Smooth muscle cell (in vitro differentiated cells): ENCODE data around the gene GALNT2. TPM values are rescaled to one million over a fixed set of nuclear protein-coding genes. Genes with fewer than 3 reads are reported as not detected.

ENCODE experiments used
- DNase-seq: peaks from one replicate; lab custom pipeline; 2025; ENCODE audit not compliant: unreplicated experiment; lab: John Stamatoyannopoulos, UW
- H2AFZ ChIP-seq: fragments of 200-600 bp; sonication (generic); 2 replicates; pipeline ENCODE4 v1.6.0; 2016; ENCODE audit warnings: antibody characterized with exemption, low read depth, mild to moderate bottlenecking
- H3F3A ChIP-seq: fragments of 200-600 bp; sonication (generic); 2 replicates; pipeline ENCODE4 v1.6.0; 2017; ENCODE audit warnings: antibody characterized with exemption, low read depth
- H3K27ac ChIP-seq: fragments of 200-600 bp; sonication (generic); 2 replicates; pipeline ENCODE4 v1.5.1; 2016; ENCODE audit warnings: low read depth, mild to moderate bottlenecking
- H3K27me3 ChIP-seq: fragments of 200-600 bp; sonication (generic); 2 replicates; pipeline ENCODE4 v1.6.1; 2016; ENCODE audit warnings: low read depth, mild to moderate bottlenecking
- H3K36me3 ChIP-seq: fragments of 200-600 bp; sonication (generic); 2 replicates; pipeline ENCODE4 v1.5.1; 2016; ENCODE audit warnings: low read depth
- H3K4me1 ChIP-seq: fragments of 200-600 bp; sonication (generic); 2 replicates; pipeline ENCODE4 v1.5.1; 2016; ENCODE audit warnings: low read depth
- H3K4me2 ChIP-seq: fragments of 200-600 bp; sonication (generic); 2 replicates; pipeline ENCODE4 v1.6.0; 2016; ENCODE audit warnings: mild to moderate bottlenecking
- H3K4me3 ChIP-seq: fragments of 200-600 bp; sonication (generic); 2 replicates; pipeline ENCODE4 v1.5.1; 2016; ENCODE audit warnings: mild to moderate bottlenecking
- H3K79me2 ChIP-seq: fragments of 200-600 bp; sonication (generic); 2 replicates; pipeline ENCODE4 v1.6.0; 2016; ENCODE audit warnings: low read depth, mild to moderate bottlenecking
- H3K9ac ChIP-seq: fragments of 200-600 bp; sonication (generic); 2 replicates; pipeline ENCODE4 v1.6.0; 2016; ENCODE audit warnings: low read depth
- H3K9me3 ChIP-seq: fragments of 200-600 bp; sonication (generic); replicated peaks from 2 replicates; pipeline ENCODE4 v1.5.1; 2016; ENCODE audit warnings: low read depth
- H4K20me1 ChIP-seq: fragments of 200-600 bp; sonication (generic); 2 replicates; pipeline ENCODE4 v1.6.0; 2016; ENCODE audit warnings: low read depth
- CTCF ChIP-seq: fragments of 200-600 bp; sonication (generic); IDR thresholded peaks from 2 replicates; pipeline ENCODE4 v1.5.1; 2017; ENCODE audit warnings: borderline replicate concordance, mild to moderate bottlenecking, antibody characterized with exemption; ENCODE audit not compliant: insufficient read depth, poor library complexity, severe bottlenecking
- WGBS: methylation state at CpG from one replicate; pipeline ENCODE4 v1.1.7; 2016; ENCODE audit warnings: low lambda C conversion rate; 5-methylcytosine and 5-hydroxymethylcytosine counted together
- polyA plus RNA-seq: library from polyadenylated mRNA; unstranded; fragments of >200 nt; fragmentation: Nextera tagmentation; extraction: Ambion mirVana; gene quantifications from 2 replicates; pipeline ENCODE4 v1.2.1, GENCODE V29; 2016
- total RNA-seq: library from RNA; depleted of rRNA; stranded (reverse); fragments of >200 nt; gene quantifications from 2 replicates; pipeline ENCODE4 v1.2.3, GENCODE V29; 2014

The GALNT2 gene
- total and polyA plus RNA-seq, 2 experiments from 2014 or later = 76.4 to 152 TPM

- H3K79me2 ChIP-seq = peaks cover 32% of the 10 kb centered on the region
- peaks cover 84% of the 10 kb centered on the region for H4K20me1 ChIP-seq
- H2AFZ ChIP-seq = no peak overlapping the region
- H3K9ac ChIP-seq = no peak overlapping the region
- no peak overlapping the region for H3K27ac ChIP-seq
- no peaks in the 10 kb centered on the region for H3K9me3 ChIP-seq
- DNase-seq = no peak
- no peak overlapping the region for H3K4me3 ChIP-seq
- no peak for TF ChIP-seq CTCF
- no peaks in the 10 kb centered on the region for H3K27me3 ChIP-seq
- no peak overlapping the region for H3K4me2 ChIP-seq
- peaks cover 8% of the 10 kb centered on the region for H3K4me1 ChIP-seq
- no peaks in the 10 kb centered on the region for H3K36me3 ChIP-seq
- no peaks in the 10 kb centered on the region for H3F3A ChIP-seq
- 93% methylated on average over 16 of the region's 16 CpGs for WGBS
These were observed 159.2 kb downstream of the GALNT2 start for GRCh38 chr1:230226007-230226800.

GRCh38 chr1:230226814-230227213 is 159.8 kb downstream of the GALNT2 start:
- H3K4me3 ChIP-seq = no peak overlapping the region
- no peaks in the 10 kb centered on the region for H3K36me3 ChIP-seq
- peaks cover 8% of the 10 kb centered on the region for H3K4me1 ChIP-seq
- H3F3A ChIP-seq = no peaks in the 10 kb centered on the region
- no peak overlapping the region for H3K9ac ChIP-seq
- no peak overlapping the region for H3K4me2 ChIP-seq
- H2AFZ ChIP-seq = no peak overlapping the region
- H3K27ac ChIP-seq = no peak overlapping the region
- TF ChIP-seq CTCF = no peak
- no peaks in the 10 kb centered on the region for H3K9me3 ChIP-seq
- H4K20me1 ChIP-seq = peaks cover 82% of the 10 kb centered on the region
- H3K79me2 ChIP-seq = peaks cover 27% of the 10 kb centered on the region
- no peaks in the 10 kb centered on the region for H3K27me3 ChIP-seq
- DNase-seq = no peak

GRCh38 chr1:230228236-230228897 is 161.3 kb downstream of the GALNT2 start:
- H4K20me1 ChIP-seq = peaks cover 77% of the 10 kb centered on the region
- no peaks in the 10 kb centered on the region for H3K27me3 ChIP-seq
- no peaks in the 10 kb centered on the region for H3F3A ChIP-seq
- WGBS = 90% methylated on average over 9 of the region's 9 CpGs
- no peak overlapping the region for H3K27ac ChIP-seq
- H3K9me3 ChIP-seq = no peaks in the 10 kb centered on the region
- H2AFZ ChIP-seq = no peak overlapping the region
- no peaks in the 10 kb centered on the region for H3K36me3 ChIP-seq
- no peak overlapping the region for H3K4me2 ChIP-seq
- H3K4me1 ChIP-seq = peaks cover 11% of the 10 kb centered on the region
- no peak for DNase-seq
- H3K4me3 ChIP-seq = no peak overlapping the region
- H3K79me2 ChIP-seq = peaks cover 21% of the 10 kb centered on the region
- H3K9ac ChIP-seq = no peak overlapping the region
- no peak for TF ChIP-seq CTCF
